Tibial nerve (tissue), 4 donors: ENCODE data around the gene DAG1. TPM values are rescaled to one million over a fixed set of nuclear protein-coding genes. Genes with fewer than 3 reads are reported as not detected.

Experiments used
- DNase-seq, 2 donors: peaks; one replicate each; pipeline ENCODE4 v3.0.0-alpha.2; 2019; ENCODE audit warnings: low spot score in 2 of 2
- H3K27ac ChIP-seq, 4 donors: fragments of 200-600 bp; sonication (generic) in 3 of 4; one replicate each; pipeline ENCODE4 v1.5.1; 2017 to 2019; ENCODE audit warnings: mild to moderate bottlenecking in 1 of 4
- H3K27me3 ChIP-seq, 2 donors: fragments of 200-600 bp; sonication (generic) in 1 of 2; one replicate each; pipeline versions ENCODE4 v1.5.1 to v1.6.0; 2017 to 2019
- H3K36me3 ChIP-seq, 3 donors: fragments of 200-600 bp; sonication (generic); one replicate each; pipeline ENCODE4 v1.5.1; 2018 to 2019
- H3K4me1 ChIP-seq, 4 donors: fragments of 200-600 bp; sonication (generic) in 3 of 4; one replicate each; pipeline ENCODE4 v1.5.1; 2017 to 2019
- H3K4me3 ChIP-seq, 4 donors: fragments of 200-600 bp; sonication (generic) in 3 of 4; one replicate each; pipeline ENCODE4 v1.5.1; 2017 to 2019; ENCODE audit warnings: mild to moderate bottlenecking in 1 of 4, moderate library complexity in 1 of 4
- H3K9me3 ChIP-seq, 4 donors: fragments of 200-600 bp; sonication (generic) in 3 of 4; one replicate each; pipeline ENCODE4 v1.5.1; 2017 to 2019
- CTCF ChIP-seq, 5 experiments: fragments of 200-600 bp in 3 of 5; fragments of 450-650 bp in 2 of 5; sonication (generic) in 3 of 5; IDR thresholded peaks; one replicate each; pipeline ENCODE4 v1.5.1; 2016 to 2019; ENCODE audit warnings: antibody characterized with exemption in 5 of 5, mild to moderate bottlenecking in 3 of 5, moderate library complexity in 2 of 5
- EP300 ChIP-seq, 2 donors: sonication (generic); formaldehyde crosslinking; IDR thresholded peaks; one replicate each; pipeline ENCODE4 v1.6.1; 2017; ENCODE audit warnings: antibody characterized with exemption in 2 of 2, mild to moderate bottlenecking in 1 of 2
- POLR2A ChIP-seq, 2 donors: fragments of 450-650 bp; IDR thresholded peaks; one replicate each; pipeline ENCODE4 v1.6.1; 2017; ENCODE audit warnings: antibody characterized with exemption in 2 of 2, mild to moderate bottlenecking in 2 of 2, moderate library complexity in 2 of 2
- WGBS, 2 donors: methylation state at CpG; one replicate each; pipeline ENCODE4 v1.1.5; 2018; 5-methylcytosine and 5-hydroxymethylcytosine counted together
- total RNA-seq, 4 donors: library from RNA; depleted of rRNA; stranded (reverse); fragments of >200 nt; gene quantifications; one replicate each; pipeline ENCODE4 v1.1.0, GENCODE V29; 2016

DAG1 gene
- total RNA-seq, 4 donors from 2014 or later, result 113 to 142 (median 126) TPM

DNA sequence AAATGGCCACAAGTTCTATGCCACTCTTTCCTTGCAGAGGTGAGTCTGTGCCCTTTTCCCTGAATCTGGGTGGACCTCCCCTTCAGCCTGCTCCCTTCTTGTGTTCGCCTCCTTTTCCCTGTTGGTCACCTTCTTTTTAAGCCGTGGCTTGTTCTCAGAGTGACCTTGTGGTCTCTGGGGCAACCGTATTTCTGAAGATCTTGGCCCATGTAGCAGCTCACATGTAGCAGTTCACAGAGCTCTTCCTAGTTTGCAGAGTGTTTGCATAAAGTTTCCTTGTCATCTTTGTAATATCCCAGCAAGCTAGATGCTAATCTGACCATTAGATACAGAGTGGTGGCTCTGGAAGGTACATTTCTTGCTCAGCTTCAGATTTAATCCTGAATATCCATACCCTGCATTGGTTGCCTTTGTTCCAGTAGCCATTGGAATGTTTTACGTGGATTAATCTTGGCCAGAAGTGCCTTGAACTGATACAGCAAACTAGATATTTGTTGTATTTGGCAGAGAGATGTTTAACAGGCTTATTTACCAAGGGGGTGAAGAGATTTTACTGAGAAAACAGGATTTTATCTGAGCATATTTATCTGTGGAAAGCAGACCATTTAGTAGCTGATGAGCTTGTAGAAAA is 43.5 kb downstream of the DAG1 start:
- Histone ChIP-seq H3K4me1 (peaks cover 0 to 50% (median 3%) of the 10 kb centered on the region in 4 donors), H3K9me3 (no peaks in the 10 kb centered on the region), H3K36me3 (peaks cover 0 to 54% (median 0%) of the 10 kb centered on the region in 3 donors), H3K4me3 (no peak overlapping the region), H3K27ac (peak overlapping the region in 2 of 4 donors; percentile 55 to 63), H3K27me3 (no peaks in the 10 kb centered on the region)
- WGBS, 2 donors, result 50 to 57% methylated on average over 4 of the region's 4 CpGs
- no peak for TF ChIP-seq CTCF (IDR thresholded peaks at IDR 0.05)
- TF ChIP-seq POLR2A (IDR thresholded peaks at IDR 0.05), result no peak
- no peak for TF ChIP-seq EP300 (IDR thresholded peaks at IDR 0.05)
- DNase-seq, result no peak

- H3K4me1 ChIP-seq, result peaks cover 0 to 88% (median 28%) of the 10 kb centered on the region in 4 donors
- no peak for DNase-seq
- no peak overlapping the region for H3K4me3 ChIP-seq
- 83 to 85% methylated on average over 3 of the region's 3 CpGs for WGBS, 2 donors
- peak overlapping the region in 2 of 4 donors; percentile 76 to 86 for H3K27ac ChIP-seq
- no peaks in the 10 kb centered on the region for H3K9me3 ChIP-seq
- no peaks in the 10 kb centered on the region for H3K27me3 ChIP-seq
- peaks cover 0 to 26% (median 0%) of the 10 kb centered on the region in 3 donors for H3K36me3 ChIP-seq
- TF ChIP-seq EP300 (IDR thresholded peaks at IDR 0.05), result no peak
- no peak for TF ChIP-seq POLR2A (IDR thresholded peaks at IDR 0.05)
- TF ChIP-seq CTCF (IDR thresholded peaks at IDR 0.05), result no peak
Measured at GRCh38 chr3:49518016-49518415, 47.9 kb downstream of the DAG1 start.

DNA sequence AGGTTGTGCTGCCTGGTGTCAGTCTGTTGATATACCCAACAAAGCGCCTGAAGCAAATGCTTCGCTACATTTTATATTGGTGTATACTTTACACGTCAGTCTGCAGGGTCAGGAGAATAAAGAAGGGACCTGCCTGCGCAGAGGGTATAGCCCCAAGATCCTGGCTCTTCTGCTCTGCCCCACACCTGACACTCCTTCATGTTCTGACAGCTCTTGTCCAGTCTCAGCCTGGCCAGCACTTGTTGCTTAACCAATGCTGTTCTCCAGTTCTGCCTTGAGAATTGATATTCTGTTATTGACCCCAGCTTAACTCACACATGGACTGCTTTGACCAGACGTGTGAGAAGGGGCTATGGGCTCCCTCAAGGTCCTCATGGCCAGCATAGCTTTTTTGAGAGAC is 48.4 kb downstream of the DAG1 start:
- Histone ChIP-seq H3K27ac (peak overlapping the region in 3 of 4 donors; percentile 45 to 86 (median 76)), H3K27me3 (no peaks in the 10 kb centered on the region), H3K36me3 (peaks cover 0 to 21% (median 0%) of the 10 kb centered on the region in 3 donors), H3K9me3 (no peaks in the 10 kb centered on the region), H3K4me1 (peaks cover 0 to 91% (median 31%) of the 10 kb centered on the region in 4 donors), H3K4me3 (no peak overlapping the region)
- 77 to 87% methylated on average over 5 of the region's 5 CpGs for WGBS, 2 donors
- TF ChIP-seq EP300 (IDR thresholded peaks at IDR 0.05) (no peak), CTCF (IDR thresholded peaks at IDR 0.05) (no peak), POLR2A (IDR thresholded peaks at IDR 0.05) (no peak)
- DNase-seq, result no peak

GRCh38 chr3:49519296-49519695 is 49.2 kb downstream of the DAG1 start:
- no peak for DNase-seq
- Histone ChIP-seq H3K4me1 (peaks cover 0 to 91% (median 35%) of the 10 kb centered on the region in 4 donors), H3K36me3 (peaks cover 0 to 18% (median 0%) of the 10 kb centered on the region in 3 donors), H3K4me3 (no peak overlapping the region), H3K27me3 (no peaks in the 10 kb centered on the region), H3K27ac (peak overlapping the region in 3 of 4 donors; percentile 55 to 86 (median 76)), H3K9me3 (no peaks in the 10 kb centered on the region)
- TF ChIP-seq EP300 (IDR thresholded peaks at IDR 0.05) (peak in 1 of 2 donors; percentile 56), CTCF (IDR thresholded peaks at IDR 0.05) (no peak)
- WGBS, 2 donors, result 50 to 59% methylated on average over 6 of the region's 6 CpGs

DNA sequence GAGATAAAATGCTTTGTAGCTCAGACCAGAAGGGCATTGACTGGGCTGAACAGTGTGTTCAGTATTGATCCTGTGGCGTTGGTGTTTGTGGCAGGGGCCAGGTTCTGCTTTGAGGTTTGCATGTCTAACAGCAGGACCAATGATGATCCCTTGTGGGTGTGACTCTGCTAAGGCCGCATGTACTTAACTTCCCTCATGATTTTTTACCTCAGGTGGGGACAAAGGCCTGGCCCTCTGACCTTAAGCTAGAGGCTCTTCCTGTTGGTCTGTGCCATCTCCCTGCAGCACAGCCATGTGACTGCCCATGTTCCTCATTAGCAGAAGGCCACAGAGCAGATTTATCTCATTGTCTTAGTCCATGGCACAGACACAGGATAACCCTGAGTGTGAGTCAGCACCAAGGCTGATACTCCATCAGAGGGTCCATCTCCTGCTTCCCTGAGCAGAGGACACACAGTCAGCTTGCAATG is 49.9 kb downstream of the DAG1 start:
- Histone ChIP-seq H3K36me3 (peaks cover 0 to 18% (median 0%) of the 10 kb centered on the region in 3 donors), H3K4me3 (no peak overlapping the region), H3K4me1 (peaks cover 0 to 84% (median 35%) of the 10 kb centered on the region in 4 donors), H3K27ac (peak overlapping the region in 3 of 4 donors; percentile 55 to 86 (median 76)), H3K9me3 (no peaks in the 10 kb centered on the region), H3K27me3 (no peaks in the 10 kb centered on the region)
- WGBS, 2 donors, result 28 to 63% methylated on average over 2 of the region's 2 CpGs
- TF ChIP-seq POLR2A (IDR thresholded peaks at IDR 0.05) (no peak), EP300 (IDR thresholded peaks at IDR 0.05) (no peak), CTCF (IDR thresholded peaks at IDR 0.05) (no peak)
- DNase-seq, result no peak
